GM18499 (cell line): ENCODE measurements around the gene AJM1.

Source experiments
- ATAC-seq: cut with Tn5 transposase; IDR thresholded peaks from one replicate; pipeline ENCODE4 v1.9.1; 2021; ENCODE audit warnings: moderate number of reproducible peaks; ENCODE audit not compliant: insufficient read depth, unreplicated experiment

The AJM1 gene

GRCh38 chr9:136807281-136808074 is 34.8 kb upstream of the AJM1 start, which contains the start of gene RABL6:
Gene RABL6, plus strand, starts transcription at chr9:136807948. Its CDS starts 249 bp downstream, at chr9:136808197.
- no peak for ATAC-seq

- ATAC-seq: no peak
Observed at GRCh38 chr9:136808075-136808805, 34.0 kb upstream of the AJM1 start.

GRCh38 chr9:136808806-136809158 is 33.5 kb upstream of the AJM1 start:
- ATAC-seq: no peak

GRCh38 chr9:136814725-136815421 is 27.4 kb upstream of the AJM1 start:
- ATAC-seq: no peak

- no peak for ATAC-seq
Observed at GRCh38 chr9:136815422-136815782, 26.9 kb upstream of the AJM1 start.

GRCh38 chr9:136820971-136821825 is 21.1 kb upstream of the AJM1 start:
- ATAC-seq: no peak

- no peak for ATAC-seq
Observed at GRCh38 chr9:136821826-136822544, 20.3 kb upstream of the AJM1 start.

GRCh38 chr9:136823136-136824046 is 18.9 kb upstream of the AJM1 start:
- ATAC-seq: no peak

GRCh38 chr9:136824496-136825225 is 17.6 kb upstream of the AJM1 start:
- ATAC-seq: no peak

- no peak for ATAC-seq
Observed at GRCh38 chr9:136825295-136826187, 16.7 kb upstream of the AJM1 start.

GRCh38 chr9:136826188-136826541 is 16.1 kb upstream of the AJM1 start:
- ATAC-seq: no peak

GRCh38 chr9:136826703-136827582 is 15.3 kb upstream of the AJM1 start:
- no peak for ATAC-seq

- no peak for ATAC-seq
Observed at GRCh38 chr9:136827794-136828473, 14.3 kb upstream of the AJM1 start.

GRCh38 chr9:136828474-136829140 is 13.7 kb upstream of the AJM1 start:
- no peak for ATAC-seq

- ATAC-seq: no peak
Observed at GRCh38 chr9:136829412-136829811, 12.9 kb upstream of the AJM1 start.
